WERI-Rb-1 (cell line): ENCODE results near the gene ATXN1.

Experiments
- DNase-seq: peaks from one replicate; pipeline ENCODE4 v3.0.0-alpha.2; 2020
- H3K27ac ChIP-seq: fragments of 250-450 bp; sonication (Bioruptor Pico); 2 replicates; pipeline ENCODE4 v1.5.1; 2020; ENCODE audit warnings: mild to moderate bottlenecking, moderate library complexity
- H3K27me3 ChIP-seq: fragments of 250-450 bp; sonication (Bioruptor Pico); 2 replicates; pipeline ENCODE4 v1.5.1; 2021; ENCODE audit warnings: mild to moderate bottlenecking, low read depth, moderate library complexity; ENCODE audit not compliant: insufficient read depth, severe bottlenecking
- H3K36me3 ChIP-seq: fragments of 250-450 bp; sonication (Bioruptor Pico); 2 replicates; pipeline ENCODE4 v1.5.1; 2020; ENCODE audit warnings: mild to moderate bottlenecking, moderate library complexity
- H3K4me3 ChIP-seq: 2 replicates; pipeline ENCODE4 v1.5.1; 2011; ENCODE audit warnings: low read depth, mild to moderate bottlenecking, control low read depth, low read length
- H3K9me3 ChIP-seq: fragments of 250-450 bp; sonication (Bioruptor Pico); 2 replicates; pipeline ENCODE4 v1.5.1; 2021; ENCODE audit warnings: mild to moderate bottlenecking, moderate library complexity; ENCODE audit not compliant: severe bottlenecking
- CTCF ChIP-seq: IDR thresholded peaks from 2 replicates; pipeline ENCODE4 v1.5.1; 2011; ENCODE audit warnings: low read depth, mild to moderate bottlenecking, control low read depth, inconsistent platforms, low read length

ATXN1 gene

GRCh38 chr6:16752206-16752866 lies 8.9 kb downstream of the ATXN1 start:
- H3K27me3 ChIP-seq: no peaks in the 10 kb centered on the region
- no peak for DNase-seq
- peaks cover 2% of the 10 kb centered on the region for H3K9me3 ChIP-seq
- H3K4me3 ChIP-seq: no peak overlapping the region
- TF ChIP-seq CTCF: no peak
- H3K27ac ChIP-seq: no peak overlapping the region
- H3K36me3 ChIP-seq: no peaks in the 10 kb centered on the region

GRCh38 chr6:16751251-16751946 lies 9.9 kb downstream of the ATXN1 start:
- peaks cover 2% of the 10 kb centered on the region for H3K9me3 ChIP-seq
- DNase-seq: no peak
- no peaks in the 10 kb centered on the region for H3K36me3 ChIP-seq
- no peak overlapping the region for H3K4me3 ChIP-seq
- H3K27me3 ChIP-seq: no peaks in the 10 kb centered on the region
- H3K27ac ChIP-seq: no peak overlapping the region
- no peak for TF ChIP-seq CTCF

GRCh38 chr6:16750566-16750965 lies 10.7 kb downstream of the ATXN1 start:
- no peak for DNase-seq
- Histone ChIP-seq H3K27ac (no peak overlapping the region), H3K27me3 (no peaks in the 10 kb centered on the region), H3K9me3 (peaks cover 2% of the 10 kb centered on the region), H3K4me3 (no peak overlapping the region), H3K36me3 (no peaks in the 10 kb centered on the region)
- no peak for TF ChIP-seq CTCF

- Histone ChIP-seq H3K9me3 (peaks cover 2% of the 10 kb centered on the region), H3K27me3 (no peaks in the 10 kb centered on the region), H3K27ac (no peak overlapping the region), H3K4me3 (no peak overlapping the region), H3K36me3 (no peaks in the 10 kb centered on the region)
- no peak for DNase-seq
- no peak for TF ChIP-seq CTCF
These were observed 11.5 kb downstream of the ATXN1 start for GRCh38 chr6:16749516-16750485.

- no peak for TF ChIP-seq CTCF
- no peaks in the 10 kb centered on the region for H3K27me3 ChIP-seq
- H3K27ac ChIP-seq: no peak overlapping the region
- DNase-seq: no peak
- H3K9me3 ChIP-seq: peaks cover 2% of the 10 kb centered on the region
- H3K36me3 ChIP-seq: no peaks in the 10 kb centered on the region
- H3K4me3 ChIP-seq: no peak overlapping the region
These were observed 13.3 kb downstream of the ATXN1 start for GRCh38 chr6:16748025-16748319.
